ENCODE data around the gene PRKAR2B.

The PRKAR2B gene

GRCh38 chr7:107185716-107186115, 141.2 kb downstream of the PRKAR2B start:
- no peak for DNase-seq (ENCODE audit: low spot score)

- DNase-seq (ENCODE audit: low spot score): no peak
Observed at GRCh38 chr7:107186240-107186639, 141.7 kb downstream of the PRKAR2B start.

- no peak for DNase-seq (ENCODE audit: low spot score)
Observed at GRCh38 chr7:107187774-107188173, 143.3 kb downstream of the PRKAR2B start.

GRCh38 chr7:107190090-107190489, 145.6 kb downstream of the PRKAR2B start:
- DNase-seq (ENCODE audit: low spot score): no peak

GRCh38 chr7:107194052-107194451, 149.5 kb downstream of the PRKAR2B start:
- DNase-seq (ENCODE audit: low spot score): no peak

- no peak for DNase-seq (ENCODE audit: low spot score)
Observed at GRCh38 chr7:107196834-107197610, 152.5 kb downstream of the PRKAR2B start.

GRCh38 chr7:107201795-107202450, 157.4 kb downstream of the PRKAR2B start:
- DNase-seq (ENCODE audit: low spot score): no peak

GRCh38 chr7:107203607-107204006, 159.1 kb downstream of the PRKAR2B start:
- DNase-seq (ENCODE audit: low spot score): no peak

GRCh38 chr7:107206136-107206535, 161.6 kb downstream of the PRKAR2B start:
- DNase-seq (ENCODE audit: low spot score): no peak

- no peak for DNase-seq (ENCODE audit: low spot score)
Observed at GRCh38 chr7:107206706-107207105, 162.2 kb downstream of the PRKAR2B start.

- DNase-seq (ENCODE audit: low spot score): no peak
Observed at GRCh38 chr7:107207459-107207858, 163.0 kb downstream of the PRKAR2B start.

GRCh38 chr7:107208024-107208521, 163.6 kb downstream of the PRKAR2B start:
- peak; percentile 36 for DNase-seq (ENCODE audit: low spot score)

- no peak for DNase-seq (ENCODE audit: low spot score)
Observed at GRCh38 chr7:107208563-107208962, 164.1 kb downstream of the PRKAR2B start.

- DNase-seq (ENCODE audit: low spot score): no peak
Observed at GRCh38 chr7:107209565-107209964, 165.1 kb downstream of the PRKAR2B start.

GRCh38 chr7:107210400-107210799, 165.9 kb downstream of the PRKAR2B start:
- no peak for DNase-seq (ENCODE audit: low spot score)
